Heart left ventricle (tissue), 16 donors: ENCODE data around the gene KIAA0825. TPM values are rescaled to one million over a fixed set of nuclear protein-coding genes. Genes with fewer than 3 reads are reported as not detected.

Experiments used
- ATAC-seq, 4 donors: fragments of 200-7000 bp; cut with Tn5 transposase; one replicate each; pipeline ENCODE4 v1.9.1; 2020 to 2022; ENCODE audit warnings: moderate library complexity in 4 of 4, mild to moderate bottlenecking in 3 of 4, moderate number of reproducible peaks in 1 of 4
- DNase-seq, 5 donors: peaks; one replicate each; pipeline ENCODE4 v3.0.0-alpha.2; 2020
- H3K27ac ChIP-seq, 12 donors: fragments of 200-600 bp; sonication (generic) in 4 of 12; one replicate each; pipeline versions ENCODE4 v1.5.0 to v1.8.0; 2016 to 2022; ENCODE audit warnings: mild to moderate bottlenecking in 2 of 12
- H3K27me3 ChIP-seq, 9 donors: fragments of 200-600 bp; sonication (generic) in 2 of 9; one replicate each; pipeline versions ENCODE4 v1.5.1 to v1.8.0; 2016 to 2022; ENCODE audit warnings: mild to moderate bottlenecking in 3 of 9
- H3K36me3 ChIP-seq, 9 donors: fragments of 200-600 bp; sonication (generic) in 2 of 9; one replicate each; pipeline versions ENCODE4 v1.5.0 to v1.8.0; 2018 to 2022; ENCODE audit warnings: mild to moderate bottlenecking in 2 of 9
- H3K4me1 ChIP-seq, 12 donors: fragments of 200-600 bp; sonication (generic) in 4 of 12; one replicate each; pipeline versions ENCODE4 v1.5.0 to v1.8.0; 2016 to 2022; ENCODE audit warnings: mild to moderate bottlenecking in 3 of 12
- H3K4me3 ChIP-seq, 12 donors: fragments of 200-600 bp; sonication (generic) in 4 of 12; one replicate each; pipeline versions ENCODE4 v1.5.0 to v1.8.0; 2017 to 2022; ENCODE audit warnings: mild to moderate bottlenecking in 9 of 12, moderate library complexity in 4 of 12
- H3K9me3 ChIP-seq, 12 donors: fragments of 200-600 bp; sonication (generic) in 4 of 12; one replicate each; pipeline versions ENCODE4 v1.5.0 to v1.8.0; 2016 to 2022; ENCODE audit warnings: mild to moderate bottlenecking in 1 of 12
- CTCF ChIP-seq, 12 donors: fragments of 200-600 bp; sonication (generic) in 4 of 12; IDR thresholded peaks; one replicate each; pipeline versions ENCODE4 v1.5.0 to v1.8.0; 2018 to 2022; ENCODE audit warnings: antibody characterized with exemption in 12 of 12, mild to moderate bottlenecking in 5 of 12
- POLR2A ChIP-seq, 2 donors: fragments of 450-650 bp; IDR thresholded peaks; one replicate each; pipeline ENCODE4 v1.6.1; 2017; ENCODE audit warnings: antibody characterized with exemption in 2 of 2, mild to moderate bottlenecking in 2 of 2, moderate library complexity in 2 of 2
- WGBS, 4 donors: extraction: QIAGEN DNeasy Blood & Tissue Kit in 2 of 4; methylation state at CpG; one replicate each; pipeline versions ENCODE4 v1.1.5 to v1.1.7; 2013 to 2018; 5-methylcytosine and 5-hydroxymethylcytosine counted together
- intact Hi-C, 10 donors: fragments of 100-400 bp; cut with DNase I; formaldehyde crosslinking; loops; one replicate each; pipeline versions ENCODE4 v1.11.1 to v1.14.2; 2022
- polyA plus RNA-seq, 2 donors: library from polyadenylated mRNA; stranded (reverse); fragments of 200-250 nt; gene quantifications; one replicate each; pipeline ENCODE4 v1.2.3, GENCODE V29; 2013
- total RNA-seq, 9 donors: library from RNA; depleted of rRNA in 2 of 9; stranded (reverse); fragments of >200 nt in 2 of 9; fragmentation: NEBNext Ultra II Directional in 3 of 9; extraction: Animal tissue kit (Norgen Biotek cat#: 25700) in 3 of 9; gene quantifications; one replicate each; pipeline versions ENCODE4 v1.1.0 to v1.2.4, GENCODE V29; 2016 to 2023
- donor health status: ischemic (EF 13 %, LVEDD 7.1; RV severe dilation, severe dysfunction).
- donor health status: healthy with polysubstance abuse.
- donor health status: DM: no; HTN: yes; CAD: no.
- donor health status: DM: no; HTN: no; CAD: no.
- donor health status: ischemic (EF 25% LVEDD 6.9; RV normal size, moderate dysfunction).
- donor health status: ischemic (EF 25% LVEDD 5.7; RV mildly dilated, moderate dysfunction).
- donor health status: healthy.
- donor health status: DM: yes; HTN: yes; CAD: no.
- donor health status: ischemic (EF 35%, LVEDD 5.7; RV mildly dilated, moderate dysfunction).
- donor health status: nonischemic (EF 11% LVEDD 7.7; RV severe dilation, severe dysfunction).
- donor health status: DM: yes; HTN: yes; CAD: no.
- donor health status: PGD.
- donor health status: ischemic (EF 29% LVEDD 5.4; RV normal size, mild dysfunction).
- donor health status: nonischemic (EF 23%, LVEDD 6.1; RV moderate dilation, normal function).

The KIAA0825 gene
- total and polyA plus RNA-seq, 11 donors: 0.27 to 4.1 (median 2.4) TPM

GRCh38 chr5:94544875-94545547 is 73.4 kb downstream of the KIAA0825 start:
- TF ChIP-seq CTCF (IDR thresholded peaks at IDR 0.05) (no peak), POLR2A (IDR thresholded peaks at IDR 0.05) (no peak)
- 73 to 77% (median 76%) methylated on average over 7 of the region's 7 CpGs for WGBS, 4 donors
- intact Hi-C loops: no loop called here
- DNase-seq: peak in 1 of 5 donors; percentile 31
- Histone ChIP-seq H3K27me3 (no peaks in the 10 kb centered on the region), H3K9me3 (peaks cover 0 to 21% (median 2%) of the 10 kb centered on the region in 12 donors), H3K27ac (no peak overlapping the region), H3K4me1 (peaks cover 0 to 24% (median 0%) of the 10 kb centered on the region in 12 donors), H3K4me3 (no peak overlapping the region), H3K36me3 (no peaks in the 10 kb centered on the region)
- ATAC-seq: peak in 2 of 4 donors; percentile 33 to 36

- peaks cover 0 to 24% (median under 1%) of the 10 kb centered on the region in 12 donors for H3K9me3 ChIP-seq
- no peaks in the 10 kb centered on the region for H3K27me3 ChIP-seq
- intact Hi-C loops: no loop called here
- ATAC-seq: peak; percentile 55 to 94 (median 87)
- DNase-seq: no peak
- no peaks in the 10 kb centered on the region for H3K36me3 ChIP-seq
- peaks cover 0 to 24% (median 0%) of the 10 kb centered on the region in 12 donors for H3K4me1 ChIP-seq
- H3K4me3 ChIP-seq: no peak overlapping the region
- whole genome bisulfite sequencing, 4 donors: 86 to 95% (median 88%) methylated on average over 1 of the region's 1 CpG
- TF ChIP-seq POLR2A (IDR thresholded peaks at IDR 0.05) (no peak), CTCF (IDR thresholded peaks at IDR 0.05) (no peak)
- peak overlapping the region in 1 of 12 donors; percentile 28 for H3K27ac ChIP-seq
These were observed 74.3 kb downstream of the KIAA0825 start for GRCh38 chr5:94544031-94544650.

GRCh38 chr5:94540856-94541494 is 77.4 kb downstream of the KIAA0825 start:
- TF ChIP-seq POLR2A (IDR thresholded peaks at IDR 0.05): no peak
- TF ChIP-seq CTCF (IDR thresholded peaks at IDR 0.05): no peak
- peaks cover 0 to 24% (median 0%) of the 10 kb centered on the region in 12 donors for H3K9me3 ChIP-seq
- 92 to 93% (median 92%) methylated on average over 6 of the region's 6 CpGs for WGBS, 4 donors
- H3K4me1 ChIP-seq: peaks cover 0 to 24% (median 0%) of the 10 kb centered on the region in 12 donors
- H3K27me3 ChIP-seq: no peaks in the 10 kb centered on the region
- ATAC-seq: no peak
- DNase-seq: no peak
- no peak overlapping the region for H3K4me3 ChIP-seq
- no peak overlapping the region for H3K27ac ChIP-seq
- H3K36me3 ChIP-seq: no peaks in the 10 kb centered on the region
- intact Hi-C loops: no loop called here

- no peak for ATAC-seq
- Histone ChIP-seq H3K27ac (no peak overlapping the region), H3K9me3 (peaks cover 0 to 24% (median 0%) of the 10 kb centered on the region in 12 donors), H3K4me3 (no peak overlapping the region), H3K27me3 (no peaks in the 10 kb centered on the region), H3K4me1 (no peaks in the 10 kb centered on the region), H3K36me3 (peaks cover 0 to 3% (median 0%) of the 10 kb centered on the region in 9 donors)
- TF ChIP-seq CTCF (IDR thresholded peaks at IDR 0.05): no peak
- TF ChIP-seq POLR2A (IDR thresholded peaks at IDR 0.05): no peak
- no peak for DNase-seq
- intact Hi-C loops: no loop called here
- 79 to 96% (median 95%) methylated on average over 3 of the region's 3 CpGs for WGBS, 4 donors
These were observed 80.1 kb downstream of the KIAA0825 start for GRCh38 chr5:94538260-94538659.
